Activated CD4-positive, alpha-beta T cell treated with anti-CD3 and anti-CD28 coated beads for 1 hour (primary cell): ENCODE data around the gene LILRB3.
"Not testable (repeated sequence)": the region's sequence is repeated elsewhere in the genome, so short reads cannot be mapped to it uniquely, and the experiment has no call there.

Source experiments
- DNase-seq: peaks from one replicate; pipeline ENCODE4 v3.0.0-alpha.2; 2020

Gene LILRB3

DNA sequence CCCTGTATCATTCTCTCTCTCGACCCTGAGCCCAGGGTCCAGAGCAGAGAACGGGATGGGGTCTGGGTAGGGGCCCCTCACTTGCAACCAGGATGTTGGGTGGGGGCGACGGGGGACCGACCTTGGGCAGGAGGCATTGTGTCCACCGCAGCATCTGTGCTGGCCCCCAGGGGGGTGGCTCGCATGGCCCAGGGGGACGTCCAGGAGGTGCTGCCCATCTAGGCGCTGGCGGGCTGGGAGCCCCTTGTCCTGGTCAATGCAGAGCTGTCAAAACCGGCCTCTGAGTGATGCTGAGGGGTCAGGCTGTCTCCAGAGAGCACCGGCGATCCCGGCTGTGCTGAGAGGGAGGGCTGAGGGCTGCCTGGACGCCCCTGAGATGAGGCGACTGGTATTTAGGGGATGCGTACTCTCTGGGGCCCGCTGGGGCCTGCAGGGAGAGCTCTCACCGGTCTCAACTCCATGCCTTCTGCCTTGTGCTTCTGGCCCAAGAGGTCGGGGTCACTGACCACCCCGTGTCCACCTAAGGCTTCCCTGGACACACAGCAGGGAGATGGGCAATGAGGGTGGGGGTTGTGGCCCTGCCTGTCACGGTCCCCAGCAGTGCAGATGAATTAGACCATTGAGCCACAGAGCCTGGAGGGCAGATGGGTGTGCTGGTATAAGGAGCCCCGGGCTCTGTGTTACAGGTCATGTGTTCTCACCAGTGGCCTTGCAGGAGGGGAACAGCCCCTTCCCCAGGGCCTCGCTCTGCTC lies 13.6 kb downstream of the LILRB3 start:
- no peak for DNase-seq

GRCh38 chr19:54208784-54209057 lies 14.1 kb downstream of the LILRB3 start:
- no peak for DNase-seq

DNA sequence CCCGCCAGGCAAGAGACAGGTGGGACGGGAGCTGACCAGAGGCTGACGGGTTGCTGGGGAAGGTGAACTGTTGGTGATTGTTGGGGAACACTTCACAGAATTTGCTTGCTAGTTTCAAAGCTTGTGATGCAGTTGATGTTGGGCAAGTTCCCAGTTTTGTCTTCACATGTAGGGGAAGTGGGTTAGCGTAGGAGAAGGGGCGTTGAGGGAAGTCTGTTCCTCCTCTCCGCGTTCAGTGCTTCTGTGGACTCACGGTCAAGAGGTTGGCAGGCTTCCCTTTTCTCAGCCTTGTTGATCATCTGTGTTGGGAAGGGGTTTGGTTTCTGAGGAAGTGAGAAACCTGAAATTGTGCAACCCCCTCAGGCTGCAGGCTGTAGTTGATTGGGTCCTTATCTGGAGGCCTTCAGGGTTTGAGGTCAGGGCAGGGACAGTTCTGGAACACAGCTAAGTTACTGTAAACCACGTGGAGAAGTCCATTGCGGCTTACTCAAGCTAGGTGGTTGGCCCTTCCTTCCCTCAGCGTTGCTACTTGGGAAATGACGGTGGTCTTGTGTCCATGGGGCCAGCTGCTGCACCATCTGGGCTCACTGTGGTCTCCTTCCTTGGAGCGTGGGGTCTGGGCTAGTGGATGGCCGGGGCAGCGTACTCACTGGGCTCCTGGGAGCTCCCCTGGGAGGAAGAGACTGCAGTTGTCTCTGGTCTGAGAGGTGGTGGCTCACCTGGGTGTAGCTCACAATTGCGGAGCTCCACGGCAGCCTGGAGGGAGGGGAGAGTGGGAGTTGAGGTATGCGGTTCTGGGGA lies 14.6 kb downstream of the LILRB3 start:
- no peak for DNase-seq

DNA sequence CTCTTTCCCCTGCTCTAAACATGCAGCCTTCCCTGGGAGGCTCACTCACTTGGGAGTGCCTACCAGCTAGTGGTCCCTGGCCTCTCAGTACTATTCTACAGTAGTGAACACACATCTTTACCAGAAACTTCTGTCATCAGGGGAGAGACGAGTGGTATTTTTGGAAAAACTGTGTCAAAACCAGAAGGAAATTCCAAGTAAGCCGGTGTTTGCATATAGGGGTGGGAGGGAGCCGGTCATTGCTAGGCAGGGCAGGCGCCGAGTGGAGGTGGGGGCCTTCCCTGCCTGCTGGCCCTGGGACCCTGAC lies 15.2 kb downstream of the LILRB3 start:
- no peak for DNase-seq

GRCh38 chr19:54207193-54207592 lies 15.6 kb downstream of the LILRB3 start:
- DNase-seq: not testable (repeated sequence)

DNA sequence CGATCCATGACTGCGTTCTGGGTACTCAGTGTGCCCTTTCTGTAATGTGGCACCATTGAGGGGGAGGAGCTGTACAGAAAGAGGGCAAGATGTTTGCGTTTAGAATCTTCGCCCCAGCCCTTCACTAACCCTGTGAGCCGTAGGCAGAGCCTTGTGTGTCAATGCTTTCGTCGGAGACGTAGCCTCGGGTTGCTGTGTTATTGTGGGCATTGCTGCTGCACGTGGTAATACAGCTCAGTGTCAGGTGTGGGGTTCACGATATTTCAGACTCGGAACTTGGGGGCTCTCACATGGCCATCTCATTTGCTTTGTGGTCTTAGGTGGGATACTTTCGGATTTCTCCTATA lies 16.0 kb downstream of the LILRB3 start:
- DNase-seq: no peak

GRCh38 chr19:54206030-54206830 lies 16.6 kb downstream of the LILRB3 start:
- DNase-seq: no peak

DNA sequence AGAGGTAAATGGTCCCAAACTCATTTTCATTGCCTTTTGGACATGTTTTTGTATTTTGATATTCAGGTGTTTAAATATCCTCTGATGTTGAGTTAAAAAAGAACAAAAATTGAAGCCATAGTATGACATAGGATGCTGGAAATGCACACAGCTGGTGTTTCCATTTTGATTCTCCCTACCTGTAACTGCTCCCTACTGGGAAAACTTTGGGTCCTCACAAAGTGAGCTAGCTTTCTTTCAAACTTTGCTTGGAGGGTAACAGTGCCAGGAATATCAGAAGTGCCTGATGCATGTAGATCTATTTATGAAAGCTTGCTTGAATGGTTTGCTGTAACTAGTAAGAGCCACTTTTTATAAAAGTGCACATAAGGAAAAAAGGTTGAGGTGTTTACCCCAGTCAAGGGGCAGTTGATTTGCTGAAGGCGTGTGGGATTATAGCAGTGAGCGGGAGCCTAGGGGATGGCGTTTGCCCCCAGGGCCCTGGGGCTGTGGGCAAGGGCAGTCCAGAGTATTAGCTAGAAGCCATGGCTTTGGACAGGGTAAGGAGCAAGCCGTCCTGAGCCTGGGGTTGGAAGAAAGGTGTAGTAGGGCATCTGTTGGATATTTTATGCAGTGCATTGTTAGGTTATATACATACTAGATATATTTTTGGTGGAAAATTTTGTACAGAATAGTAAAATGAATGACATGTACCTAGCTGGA lies 17.9 kb downstream of the LILRB3 start:
- no peak for DNase-seq

GRCh38 chr19:54203151-54203611 lies 19.6 kb downstream of the LILRB3 start:
- no peak for DNase-seq

- DNase-seq: no peak
These were observed 20.8 kb downstream of the LILRB3 start for GRCh38 chr19:54201980-54202379.

- DNase-seq: no peak
These were observed 21.6 kb downstream of the LILRB3 start for GRCh38 chr19:54201172-54201701.

GRCh38 chr19:54199401-54199800 lies 23.4 kb downstream of the LILRB3 start:
- no peak for DNase-seq

DNA sequence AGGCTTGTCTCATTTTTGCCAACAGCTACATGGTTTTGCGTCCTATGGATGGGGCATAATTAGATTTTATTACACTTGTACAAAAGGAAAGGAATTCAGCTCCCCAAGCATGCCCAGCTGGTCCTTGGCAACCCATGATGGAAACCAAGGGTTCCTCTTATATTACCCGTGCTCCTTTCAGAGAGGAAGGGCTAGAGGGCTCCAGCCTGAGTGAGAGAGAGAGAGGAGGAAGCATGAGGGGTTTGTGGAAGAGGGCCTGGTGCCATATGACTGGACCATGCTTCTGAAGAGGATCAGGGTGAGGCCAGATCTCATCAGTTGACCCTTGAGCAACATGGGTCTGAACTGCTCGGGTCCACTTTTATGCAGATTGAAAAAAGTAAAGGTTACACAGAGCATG lies 25.7 kb downstream of the LILRB3 start:
- no peak for DNase-seq

GRCh38 chr19:54196536-54196935 lies 26.3 kb downstream of the LILRB3 start:
- no peak for DNase-seq

- not testable (repeated sequence) for DNase-seq
These were observed 28.3 kb downstream of the LILRB3 start for GRCh38 chr19:54194463-54194862.

DNA sequence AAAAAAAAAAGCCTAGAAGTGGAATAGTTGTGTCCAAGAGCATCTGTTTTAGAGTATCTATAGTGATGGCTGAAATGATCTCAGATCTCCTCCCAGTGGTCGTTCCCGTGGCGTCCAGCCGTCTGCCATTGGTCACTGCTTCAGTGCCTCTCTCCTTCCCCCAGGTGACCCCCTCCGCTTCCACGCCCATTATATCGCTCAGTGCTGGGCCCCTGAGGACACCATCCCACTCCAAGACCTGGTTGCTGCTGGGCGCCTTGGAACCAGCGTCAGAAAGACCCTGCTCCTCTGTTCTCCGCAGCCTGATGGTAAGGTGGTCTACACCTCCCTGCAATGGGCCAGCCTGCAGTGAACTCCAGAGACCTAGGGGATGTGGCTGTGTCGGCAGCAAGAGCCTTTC lies 29.8 kb downstream of the LILRB3 start:
- DNase-seq: no peak

DNA sequence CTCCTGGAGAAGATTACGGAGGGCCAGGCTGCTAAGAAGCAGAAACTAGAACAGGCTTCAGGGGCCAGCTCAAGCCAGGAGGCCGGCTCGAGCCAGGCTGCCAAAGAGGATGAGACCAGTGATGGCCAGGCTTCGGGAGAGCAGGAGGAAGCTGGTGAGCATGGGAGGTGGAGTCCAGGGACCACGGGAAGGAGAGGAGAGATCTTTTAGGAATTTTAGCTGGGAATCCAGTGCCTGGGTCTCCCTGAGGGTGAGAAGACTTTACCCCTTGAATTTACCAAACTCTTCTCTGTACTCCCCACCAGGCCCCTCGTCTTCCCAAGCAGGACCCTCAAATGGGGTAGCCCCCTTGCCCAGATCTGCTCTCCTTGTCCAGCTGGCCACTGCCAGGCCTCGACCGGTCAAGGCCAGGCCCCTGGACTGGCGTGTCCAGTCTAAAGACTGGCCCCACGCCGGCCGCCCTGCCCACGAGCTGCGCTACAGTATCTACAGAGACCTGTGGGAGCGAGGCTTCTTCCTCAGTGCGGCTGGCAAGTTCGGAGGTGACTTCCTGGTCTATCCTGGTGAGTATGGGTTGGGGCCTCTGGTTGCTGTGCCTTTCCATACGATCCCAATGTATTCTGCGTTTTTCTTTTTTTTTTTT lies 30.9 kb downstream of the LILRB3 start:
- no peak for DNase-seq

- DNase-seq: no peak
These were observed 31.6 kb downstream of the LILRB3 start, which contains the start of gene TSEN34 for GRCh38 chr19:54191011-54191810. Gene TSEN34, plus strand, starts transcription at chr19:54191308. Its CDS starts 57 bp downstream, at chr19:54191365.

DNA sequence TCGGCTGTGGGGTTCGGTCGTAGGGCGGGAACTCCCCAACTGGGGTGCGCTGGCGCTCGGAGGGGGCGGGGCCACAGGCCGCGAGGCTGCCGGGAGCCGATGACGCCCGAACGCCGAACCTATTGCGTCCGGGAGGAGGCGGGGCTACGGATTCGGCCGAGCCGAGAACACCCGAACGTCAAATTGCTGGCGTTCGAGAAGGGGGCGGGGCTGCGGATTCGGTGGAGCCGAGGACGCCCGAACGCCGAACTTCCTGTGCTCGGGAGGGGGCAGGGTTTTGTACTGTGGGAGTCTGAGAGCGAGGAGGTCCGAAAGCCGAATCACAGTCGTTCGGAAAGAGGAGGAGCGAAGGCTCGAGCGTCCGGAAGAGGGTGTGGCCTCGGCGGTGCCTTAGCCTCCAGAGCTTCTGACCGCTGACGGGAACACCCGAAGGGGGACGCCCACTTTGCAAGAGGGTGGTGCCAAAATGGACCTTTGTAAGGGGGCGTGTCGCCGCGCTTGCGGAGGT lies 32.2 kb downstream of the LILRB3 start:
- peak; percentile 100 for DNase-seq

DNA sequence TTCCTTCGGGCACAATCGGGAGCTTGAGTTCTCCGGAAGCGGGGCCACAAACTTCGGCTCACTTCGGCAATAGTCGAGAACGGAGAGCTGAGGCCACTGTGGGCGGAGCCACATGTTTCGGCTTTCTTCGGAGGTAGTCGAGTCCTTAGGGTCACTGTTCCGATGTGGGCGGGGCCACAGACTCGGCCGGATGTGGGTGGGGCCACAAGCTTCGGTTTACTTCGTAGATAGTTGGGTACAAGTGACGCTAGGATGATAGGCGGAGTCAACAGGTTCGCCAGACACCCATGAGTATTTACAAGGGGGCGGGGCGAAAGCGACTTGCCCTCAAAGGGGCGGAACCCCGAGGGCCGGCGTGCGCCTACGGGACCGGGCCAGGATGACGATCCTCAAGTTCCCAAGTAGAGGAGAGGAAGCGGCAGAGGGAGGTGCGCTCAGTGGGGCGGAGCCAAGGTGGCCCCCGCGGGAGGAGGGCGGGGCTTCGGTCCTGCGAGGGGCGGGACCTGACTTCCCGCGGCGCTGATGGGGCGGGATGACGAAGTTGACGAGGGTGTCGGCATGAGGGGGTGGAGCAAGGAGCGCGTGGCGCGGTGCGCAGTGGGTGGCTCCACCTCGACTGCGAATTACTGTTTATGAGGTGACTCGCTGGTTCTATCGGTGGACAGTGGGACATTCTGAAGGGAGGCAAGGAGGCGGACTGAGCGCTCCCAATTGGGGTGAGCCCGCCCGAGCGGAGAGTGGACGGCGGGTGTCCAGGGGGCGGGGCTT lies 32.9 kb downstream of the LILRB3 start:
- peak; percentile 100 for DNase-seq
